ENCODE measurements around the gene TMCC2.

TMCC2 gene

GRCh38 chr1:205263580-205264190 is 35.9 kb downstream of the TMCC2 start:
- no peak for DNase-seq (ENCODE audit: low spot score in 2 of 2)
- H3K36me3 ChIP-seq (replicated peaks), result no peaks in the 10 kb centered on the region
- H3K27me3 ChIP-seq (ENCODE audit: low read depth), result no peaks in the 10 kb centered on the region
- no peak overlapping the region for H3K4me3 ChIP-seq
- no peaks in the 10 kb centered on the region for H3K4me1 ChIP-seq
- in situ Hi-C loops (cut with MboI; ENCODE audit: low sequenced_read_pairs), result no loop called here
- no peaks in the 10 kb centered on the region for H3K9me3 ChIP-seq

GRCh38 chr1:205266611-205267305 is 39.0 kb downstream of the TMCC2 start:
- H3K36me3 ChIP-seq (replicated peaks), result no peaks in the 10 kb centered on the region
- no peaks in the 10 kb centered on the region for H3K4me1 ChIP-seq
- no peak for DNase-seq (ENCODE audit: low spot score in 2 of 2)
- H3K4me3 ChIP-seq, result no peak overlapping the region
- in situ Hi-C loops (cut with MboI; ENCODE audit: low sequenced_read_pairs), result no loop called here
- no peaks in the 10 kb centered on the region for H3K27me3 ChIP-seq (ENCODE audit: low read depth)
- no peaks in the 10 kb centered on the region for H3K9me3 ChIP-seq

- in situ Hi-C loops (cut with MboI; ENCODE audit: low sequenced_read_pairs), result no loop called here
- no peak for DNase-seq (ENCODE audit: low spot score in 2 of 2)
- no peak overlapping the region for H3K4me3 ChIP-seq
These were observed 39.7 kb downstream of the TMCC2 start for GRCh38 chr1:205267306-205267902.

GRCh38 chr1:205268846-205269680 is 41.3 kb downstream of the TMCC2 start:
- no peaks in the 10 kb centered on the region; the same call in none of the 2 replicates for H3K36me3 ChIP-seq (replicated peaks)
- no peaks in the 10 kb centered on the region; the same call in 1 of the 2 replicates for H3K4me1 ChIP-seq
- no peak for DNase-seq (ENCODE audit: low spot score in 2 of 2)
- H3K27me3 ChIP-seq (ENCODE audit: low read depth), result no peaks in the 10 kb centered on the region
- in situ Hi-C loops (cut with MboI; ENCODE audit: low sequenced_read_pairs), result no loop called here
- no peak overlapping the region for H3K4me3 ChIP-seq
- no peaks in the 10 kb centered on the region for H3K9me3 ChIP-seq

More at GRCh38 chr1:205267306-205267902, 39.7 kb downstream of the TMCC2 start:
- no peaks in the 10 kb centered on the region; the same call in 1 of the 2 replicates for H3K36me3 ChIP-seq (replicated peaks)
- no peaks in the 10 kb centered on the region for H3K9me3 ChIP-seq
- no peaks in the 10 kb centered on the region for H3K27me3 ChIP-seq (ENCODE audit: low read depth)
- no peaks in the 10 kb centered on the region for H3K4me1 ChIP-seq

- Histone ChIP-seq H3K4me3 (no peak overlapping the region), H3K9me3 (no peaks in the 10 kb centered on the region), H3K4me1 (peaks cover 6% of the 10 kb centered on the region; the same call in 1 of the 2 replicates), H3K27me3 (ENCODE audit: low read depth) (no peaks in the 10 kb centered on the region), H3K36me3 (replicated peaks) (no peaks in the 10 kb centered on the region; the same call in none of the 2 replicates)
- DNase-seq (ENCODE audit: low spot score in 2 of 2), result no peak
- in situ Hi-C loops (cut with MboI; ENCODE audit: low sequenced_read_pairs), result loop anchor here (10.0 kb wide), 2 partner anchors 215 to 255 kb away; no protein-coding TSS in a partner anchor
These were observed 42.0 kb downstream of the TMCC2 start for GRCh38 chr1:205269711-205270110.

GRCh38 chr1:205270271-205270670 is 42.5 kb downstream of the TMCC2 start:
- H3K4me3 ChIP-seq, result no peak overlapping the region
- H3K36me3 ChIP-seq (replicated peaks), result no peaks in the 10 kb centered on the region; the same call in none of the 2 replicates
- H3K9me3 ChIP-seq, result no peaks in the 10 kb centered on the region
- no peak for DNase-seq (ENCODE audit: low spot score in 2 of 2)
- peaks cover 6% of the 10 kb centered on the region; the same call in 1 of the 2 replicates for H3K4me1 ChIP-seq
- in situ Hi-C loops (cut with MboI; ENCODE audit: low sequenced_read_pairs), result loop anchor here (10.0 kb wide), 2 partner anchors 215 to 255 kb away; no protein-coding TSS in a partner anchor
- H3K27me3 ChIP-seq (ENCODE audit: low read depth), result no peaks in the 10 kb centered on the region

- H3K36me3 ChIP-seq (replicated peaks), result no peaks in the 10 kb centered on the region; the same call in none of the 2 replicates
- no peak for DNase-seq (ENCODE audit: low spot score in 2 of 2)
- H3K9me3 ChIP-seq, result no peaks in the 10 kb centered on the region
- no peaks in the 10 kb centered on the region for H3K27me3 ChIP-seq (ENCODE audit: low read depth)
- no peak overlapping the region for H3K4me3 ChIP-seq
- peaks cover 6% of the 10 kb centered on the region; the same call in 1 of the 2 replicates for H3K4me1 ChIP-seq
- in situ Hi-C loops (cut with MboI; ENCODE audit: low sequenced_read_pairs), result loop anchor here (10.0 kb wide), 2 partner anchors 214 to 254 kb away; no protein-coding TSS in a partner anchor
These were observed 43.0 kb downstream of the TMCC2 start for GRCh38 chr1:205270764-205271163.

- no peaks in the 10 kb centered on the region; the same call in none of the 2 replicates for H3K36me3 ChIP-seq (replicated peaks)
- H3K9me3 ChIP-seq, result no peaks in the 10 kb centered on the region
- in situ Hi-C loops (cut with MboI; ENCODE audit: low sequenced_read_pairs), result loop anchor here (10.0 kb wide), 2 partner anchors 214 to 254 kb away; no protein-coding TSS in a partner anchor
- H3K27me3 ChIP-seq (ENCODE audit: low read depth), result no peaks in the 10 kb centered on the region
- peaks cover 6% of the 10 kb centered on the region; the same call in 1 of the 2 replicates for H3K4me1 ChIP-seq
- no peak overlapping the region for H3K4me3 ChIP-seq
- no peak for DNase-seq (ENCODE audit: low spot score in 2 of 2)
These were observed 43.5 kb downstream of the TMCC2 start for GRCh38 chr1:205271277-205271676.

GRCh38 chr1:205271745-205272144 is 44.0 kb downstream of the TMCC2 start:
- Histone ChIP-seq H3K9me3 (no peaks in the 10 kb centered on the region), H3K4me1 (peaks cover 6% of the 10 kb centered on the region; the same call in 1 of the 2 replicates), H3K4me3 (no peak overlapping the region), H3K27me3 (ENCODE audit: low read depth) (no peaks in the 10 kb centered on the region), H3K36me3 (replicated peaks) (no peaks in the 10 kb centered on the region; the same call in none of the 2 replicates)
- in situ Hi-C loops (cut with MboI; ENCODE audit: low sequenced_read_pairs), result loop anchor here (10.0 kb wide), 2 partner anchors 213 to 253 kb away; no protein-coding TSS in a partner anchor
- DNase-seq (ENCODE audit: low spot score in 2 of 2), result no peak

- no peak for DNase-seq (ENCODE audit: low spot score in 2 of 2)
- H3K9me3 ChIP-seq, result no peaks in the 10 kb centered on the region
- H3K4me1 ChIP-seq, result peaks cover 6% of the 10 kb centered on the region; the same call in 1 of the 2 replicates
- no peaks in the 10 kb centered on the region for H3K27me3 ChIP-seq (ENCODE audit: low read depth)
- in situ Hi-C loops (cut with MboI; ENCODE audit: low sequenced_read_pairs), result loop anchor here (10.0 kb wide), 2 partner anchors 212 to 252 kb away; no protein-coding TSS in a partner anchor
- H3K36me3 ChIP-seq (replicated peaks), result no peaks in the 10 kb centered on the region; the same call in none of the 2 replicates
- H3K4me3 ChIP-seq, result no peak overlapping the region
These were observed 44.8 kb downstream of the TMCC2 start for GRCh38 chr1:205272536-205272935.

- Histone ChIP-seq H3K27me3 (ENCODE audit: low read depth) (no peaks in the 10 kb centered on the region), H3K4me1 (peaks cover 6% of the 10 kb centered on the region; the same call in 1 of the 2 replicates), H3K4me3 (no peak overlapping the region), H3K9me3 (no peaks in the 10 kb centered on the region), H3K36me3 (replicated peaks) (no peaks in the 10 kb centered on the region; the same call in none of the 2 replicates)
- in situ Hi-C loops (cut with MboI; ENCODE audit: low sequenced_read_pairs), result loop anchor here (10.0 kb wide), 2 partner anchors 211 to 251 kb away; no protein-coding TSS in a partner anchor
- peak; percentile 75 to 89 for DNase-seq (ENCODE audit: low spot score in 2 of 2)
These were observed 45.8 kb downstream of the TMCC2 start for GRCh38 chr1:205273551-205273982.

GRCh38 chr1:205274041-205274691 is 46.4 kb downstream of the TMCC2 start:
- H3K4me1 ChIP-seq, result peaks cover 6% of the 10 kb centered on the region; the same call in 1 of the 2 replicates
- in situ Hi-C loops (cut with MboI; ENCODE audit: low sequenced_read_pairs), result loop anchor here (10.0 kb wide), 2 partner anchors 211 to 251 kb away; no protein-coding TSS in a partner anchor
- H3K9me3 ChIP-seq, result no peaks in the 10 kb centered on the region
- DNase-seq (ENCODE audit: low spot score in 2 of 2), result no peak
- no peaks in the 10 kb centered on the region for H3K27me3 ChIP-seq (ENCODE audit: low read depth)
- no peak overlapping the region for H3K4me3 ChIP-seq
- H3K36me3 ChIP-seq (replicated peaks), result no peaks in the 10 kb centered on the region; the same call in none of the 2 replicates

Data from HAP-1 (cell line).